Measurements from ENCODE around the gene ZNF419.
"Not testable (repeated sequence)": the region's sequence is repeated elsewhere in the genome, so short reads cannot be mapped to it uniquely, and the experiment has no call there.

Gene ZNF419

GRCh38 chr19:57487477-57488298, at the start of gene ZNF419:
TSS of gene ZNF419 (plus strand) at chr19:57487750. CDS start at chr19:57487951, 201 bp downstream.
- DNase-seq, result peak; percentile 71

- DNase-seq, result no peak
Measured at GRCh38 chr19:57437931-57438330, 49.6 kb upstream of the ZNF419 start.

DNA sequence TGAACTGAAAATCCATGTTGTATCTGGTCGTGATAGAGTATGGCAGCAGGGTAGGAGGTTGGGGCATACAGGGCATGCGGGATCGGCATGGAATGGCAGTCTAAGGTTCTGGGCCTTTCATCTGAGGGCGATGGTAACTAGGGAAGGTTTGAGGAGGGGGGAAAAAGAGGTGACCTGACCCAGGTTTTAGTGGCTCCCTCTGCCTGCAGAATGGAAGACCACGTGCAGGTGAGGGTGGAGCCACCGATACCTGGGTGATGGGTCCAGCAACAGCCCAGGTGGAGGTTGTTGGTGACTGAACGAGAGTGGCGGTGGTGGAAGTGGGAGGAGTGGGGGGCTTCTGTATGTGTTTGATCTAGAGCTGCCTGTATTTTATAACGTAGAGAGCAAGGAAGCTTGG, 48.6 kb upstream of the ZNF419 start:
- DNase-seq, result no peak

GRCh38 chr19:57441979-57442752, 45.4 kb upstream of the ZNF419 start:
- no peak for DNase-seq

- no peak for DNase-seq
Measured at GRCh38 chr19:57443121-57443696, 44.3 kb upstream of the ZNF419 start.

DNA sequence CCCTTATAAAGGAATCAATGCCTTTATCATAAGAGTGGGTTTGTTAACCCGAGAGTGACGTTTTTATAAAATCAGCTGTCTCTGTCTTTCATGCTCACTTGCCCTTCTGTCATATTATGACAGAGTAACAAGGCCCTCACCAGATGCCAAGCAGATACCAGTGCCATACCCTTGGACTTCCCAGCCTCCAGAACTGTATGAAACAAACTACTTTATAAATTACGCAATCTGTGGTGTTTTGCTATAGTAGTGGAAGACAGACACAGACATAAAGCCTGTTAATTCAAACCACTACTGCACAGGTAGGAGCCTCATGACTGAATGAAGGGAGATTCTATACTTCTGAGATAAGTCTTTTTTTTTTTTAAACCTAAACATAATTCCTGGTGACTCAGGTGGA, 35.2 kb upstream of the ZNF419 start:
- no peak for DNase-seq

- DNase-seq, result no peak
Measured at GRCh38 chr19:57465680-57466381, 21.7 kb upstream of the ZNF419 start.

- DNase-seq, result no peak
Measured at GRCh38 chr19:57466489-57466888, 21.1 kb upstream of the ZNF419 start.

- no peak for DNase-seq
Measured at GRCh38 chr19:57473646-57474045, 13.9 kb upstream of the ZNF419 start.

DNA sequence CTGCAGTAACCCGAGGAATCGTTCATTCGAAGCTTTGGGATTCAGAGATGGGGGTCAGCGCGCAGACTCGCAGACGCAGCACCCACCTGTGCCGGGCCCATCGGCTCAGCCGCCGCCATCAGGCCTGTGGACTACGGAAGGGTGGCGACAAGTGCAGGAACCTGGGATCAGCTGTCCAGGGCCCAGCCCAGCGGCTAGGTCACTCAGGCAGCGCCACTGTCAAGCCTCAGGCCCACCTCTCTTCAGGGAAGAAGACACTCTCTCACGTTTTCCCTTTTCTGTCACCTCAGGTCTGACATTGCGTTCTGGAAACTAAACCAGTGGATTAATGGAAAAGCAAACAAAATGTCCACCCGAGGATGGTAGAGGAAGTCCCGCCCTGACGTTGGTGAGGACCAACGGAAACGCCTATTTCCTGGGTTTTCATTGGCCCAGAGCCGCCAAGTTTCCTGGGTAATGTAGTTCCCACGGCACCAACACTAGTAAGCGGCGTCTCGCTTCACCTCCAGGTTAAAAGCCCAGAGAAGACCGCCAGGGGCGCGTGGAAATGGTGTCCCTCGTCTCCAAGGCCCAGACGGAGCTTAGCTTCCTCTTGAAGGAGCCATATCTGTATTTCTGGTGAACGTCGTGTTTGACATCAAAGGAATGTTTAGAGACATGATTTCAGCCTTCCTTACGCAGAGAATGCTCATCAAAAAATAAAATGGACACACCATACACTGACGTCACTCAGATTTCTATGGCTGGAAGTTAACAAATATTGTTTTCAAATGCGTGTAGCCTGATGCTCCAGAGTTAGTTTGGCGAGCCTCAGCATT, 10.2 kb upstream of the ZNF419 start, which contains the start of gene ZNF772:
Gene ZNF772 (minus strand): TSS at position 376 of the 818 bp plus-strand sequence. CDS start 257 bp downstream, at position 119.
- DNase-seq, result peak; percentile 97

DNA sequence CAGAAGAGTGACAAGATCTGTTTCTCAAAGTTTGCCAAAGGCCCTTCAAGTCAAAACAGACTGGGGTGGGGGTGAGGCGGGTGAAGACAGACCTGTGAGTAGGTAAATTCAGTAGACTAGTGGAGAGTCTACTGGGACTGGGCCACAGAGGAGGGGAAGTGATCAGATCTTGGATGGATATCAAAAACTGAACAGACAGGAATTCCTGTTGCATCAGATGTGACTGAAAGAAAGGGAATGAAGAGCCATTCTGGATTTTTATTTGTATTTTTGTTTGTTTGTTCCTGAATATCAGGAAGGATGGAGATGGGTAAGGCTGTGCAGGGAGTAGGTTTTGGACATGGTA, 722 bp downstream of the ZNF419 start:
- DNase-seq, result not testable (repeated sequence)

DNA sequence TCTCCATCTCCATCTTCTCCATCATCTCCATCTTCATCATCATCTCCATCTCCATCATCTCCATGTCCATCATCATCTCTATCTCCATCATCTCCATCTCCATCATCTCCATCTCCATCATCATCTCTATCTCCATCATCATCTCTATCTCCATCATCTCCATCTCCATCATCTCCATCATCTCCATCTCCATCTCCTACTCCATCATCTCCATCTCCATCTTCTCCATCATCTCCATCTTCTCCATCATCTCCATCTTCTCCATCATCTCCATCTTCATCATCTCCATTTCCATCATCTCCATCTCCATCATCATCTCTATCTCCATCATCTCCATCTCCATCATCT, 11.8 kb downstream of the ZNF419 start:
- not testable (repeated sequence) for DNase-seq

DNA sequence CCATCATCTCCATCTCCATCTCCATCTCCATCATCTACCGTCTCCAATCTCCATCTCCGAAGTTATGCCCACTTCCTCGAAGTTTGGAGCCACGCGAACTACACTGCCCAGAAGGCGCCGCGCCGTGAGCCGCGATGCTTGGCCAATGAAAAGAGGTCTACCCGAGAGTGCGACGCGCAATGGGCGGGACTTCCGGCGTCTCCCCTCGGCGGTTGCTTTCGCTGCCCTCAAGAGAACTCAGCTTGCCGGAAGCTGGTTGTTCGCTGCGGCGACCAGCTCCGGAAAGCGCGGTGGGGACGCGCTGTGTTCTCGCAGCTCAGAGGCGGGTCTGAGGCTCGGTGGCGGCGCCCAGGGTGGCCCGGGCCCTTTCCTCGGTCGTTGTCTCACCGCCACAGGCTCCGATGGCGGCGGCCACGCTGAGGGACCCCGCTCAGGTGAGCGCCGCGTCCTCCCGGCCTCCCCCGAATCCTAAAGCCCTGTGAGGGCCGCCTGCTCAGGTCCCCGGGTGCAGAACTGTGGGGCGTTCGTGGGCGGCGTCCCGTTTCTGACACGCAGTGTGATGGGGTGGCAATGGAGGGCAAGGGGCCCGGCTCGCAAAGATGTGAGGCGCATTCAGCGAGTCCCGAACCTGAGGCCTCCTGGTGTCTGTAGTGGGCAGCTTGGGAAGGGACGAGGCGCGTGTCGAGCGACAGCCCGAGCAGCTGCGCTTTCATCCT, 12.3 kb downstream of the ZNF419 start, which contains the start of gene ZNF773:
Gene ZNF773 (plus strand): TSS at position 259 of the 716 bp plus-strand sequence. CDS start 143 bp downstream, at position 402.
- peak; percentile 91 for DNase-seq

- not testable (repeated sequence) for DNase-seq
Measured at GRCh38 chr19:57500400-57500799, 12.8 kb downstream of the ZNF419 start.

DNA sequence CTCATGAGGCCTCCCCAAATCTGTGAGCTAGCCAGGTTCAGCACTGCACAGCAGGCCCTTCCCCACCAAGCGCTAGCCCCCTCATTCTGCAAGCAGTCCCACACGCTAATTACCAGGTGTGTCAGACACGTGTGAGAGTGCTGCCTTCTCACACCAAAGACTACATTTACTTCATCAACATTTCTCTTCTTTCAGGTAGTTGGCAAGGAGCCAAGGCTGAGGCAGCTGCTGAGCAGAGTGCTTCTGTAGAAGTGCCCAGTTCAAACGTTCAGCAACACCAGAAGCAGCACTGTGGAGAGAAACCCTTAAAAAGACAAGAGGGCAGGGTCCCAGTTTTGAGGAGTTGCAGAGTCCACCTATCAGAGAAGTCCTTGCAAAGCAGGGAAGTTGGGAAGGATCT, 18.6 kb downstream of the ZNF419 start:
- no peak for DNase-seq

DNA sequence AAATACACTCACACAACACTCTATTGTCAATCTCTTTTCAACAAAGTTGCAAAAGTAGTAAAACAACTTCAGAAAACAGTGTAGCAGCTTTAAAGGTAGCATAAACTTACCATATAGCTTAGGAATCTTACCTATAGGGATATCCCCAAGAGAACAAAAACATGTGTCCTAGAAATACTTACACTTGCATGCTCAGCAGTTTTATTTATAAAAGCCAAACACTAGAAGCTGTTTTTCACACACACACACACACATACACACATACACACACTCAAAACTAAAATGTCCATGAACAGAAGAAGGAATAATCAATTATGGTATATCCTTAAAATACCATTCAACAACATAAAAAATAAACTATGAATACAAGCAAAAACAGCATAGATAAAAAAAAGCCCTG, 23.9 kb downstream of the ZNF419 start:
- no peak for DNase-seq

DNA sequence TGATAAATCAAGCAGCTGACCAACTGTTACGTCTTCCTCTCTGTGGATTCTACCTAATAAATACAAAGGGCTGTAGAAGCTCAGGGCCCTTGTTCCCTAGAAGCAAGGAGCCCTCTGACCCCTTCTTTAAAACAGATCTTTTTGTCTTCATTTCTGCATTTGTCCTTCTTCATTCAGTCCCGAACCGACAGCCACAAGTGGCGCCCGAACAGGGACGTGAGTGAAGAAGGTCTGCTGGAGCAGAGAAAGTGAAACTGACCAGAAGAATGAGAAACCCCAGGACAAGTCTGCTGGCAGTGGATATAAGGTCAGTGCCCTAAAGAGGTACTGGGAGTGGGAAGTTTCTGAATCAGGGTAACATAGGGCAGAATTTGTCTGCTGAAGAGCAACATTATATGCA, 25.3 kb downstream of the ZNF419 start:
- no peak for DNase-seq

GRCh38 chr19:57515255-57515654, 27.7 kb downstream of the ZNF419 start:
- no peak for DNase-seq

- DNase-seq, result not testable (repeated sequence)
Measured at GRCh38 chr19:57518021-57518420, 30.5 kb downstream of the ZNF419 start.

DNA sequence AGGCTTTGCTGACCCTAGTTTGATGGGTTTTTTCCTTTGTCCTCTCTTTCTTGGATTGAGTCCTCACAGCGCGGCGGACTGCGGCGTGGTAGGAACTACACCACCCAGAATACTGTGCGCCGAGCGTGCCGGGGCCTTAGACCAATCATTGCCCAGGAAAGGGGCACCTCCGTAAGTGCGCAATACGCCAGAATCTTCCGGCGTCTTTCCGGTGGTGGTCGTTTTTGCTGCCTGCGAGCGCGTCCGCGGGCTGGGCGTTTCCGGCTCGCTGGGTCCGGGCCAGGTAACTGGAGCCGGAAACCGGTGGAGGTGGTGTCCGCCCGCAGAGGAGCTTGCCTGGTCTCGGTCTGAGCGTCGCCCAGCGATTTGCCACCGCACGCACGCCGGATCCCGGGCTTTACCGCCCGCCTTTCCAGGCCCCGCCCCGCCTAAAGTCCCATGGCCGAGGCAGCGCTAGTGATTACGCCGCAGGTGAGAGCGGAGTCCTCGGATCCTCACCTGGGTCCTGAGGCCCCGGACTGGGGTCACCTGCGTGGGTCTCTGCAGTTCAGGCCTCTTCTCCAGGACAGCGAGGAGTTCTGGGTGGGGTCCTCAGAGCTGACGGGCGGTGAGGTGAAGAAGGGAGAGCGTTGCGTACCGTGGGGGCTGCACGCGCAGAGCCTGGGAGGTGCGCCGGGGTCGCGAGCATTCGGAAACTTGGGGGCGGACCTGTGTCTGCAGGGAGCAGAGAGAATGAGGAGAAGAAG, 39.8 kb downstream of the ZNF419 start, which contains the start of gene ZNF549:
Gene ZNF549 (plus strand): TSS at position 221 of the 746 bp plus-strand sequence. CDS start 218 bp downstream, at position 439.
- DNase-seq, result peak; percentile 89

All from amniotic stem cell (primary cell).